Esophagus squamous epithelium (tissue), 5 donors: ENCODE results near the gene ZNF277. TPM values are rescaled to one million over a fixed set of nuclear protein-coding genes. Genes with fewer than 3 reads are reported as not detected.

ENCODE experiments used
- DNase-seq: peaks from one replicate; lab custom pipeline; 2025; lab: John Stamatoyannopoulos, UW
- H3K27ac ChIP-seq, 4 donors: fragments of 200-600 bp; sonication (generic); one replicate each; pipeline ENCODE4 v1.5.1; 2016 to 2019; ENCODE audit warnings: mild to moderate bottlenecking in 1 of 4
- H3K27me3 ChIP-seq, 4 donors: fragments of 200-600 bp; sonication (generic); 1 replicate in 3 of 4; 2 replicates in 1 of 4; pipeline versions ENCODE4 v1.5.1 to v1.6.0; 2017 to 2021; ENCODE audit warnings: antibody characterized with exemption in 1 of 4
- H3K36me3 ChIP-seq, 3 donors: fragments of 200-600 bp; sonication (generic); one replicate each; pipeline ENCODE4 v1.5.1; 2016 to 2019
- H3K4me1 ChIP-seq, 3 donors: fragments of 200-600 bp; sonication (generic); one replicate each; pipeline ENCODE4 v1.5.1; 2017 to 2019
- H3K4me3 ChIP-seq, 4 donors: fragments of 200-600 bp; sonication (generic); 1 replicate in 3 of 4; 2 replicates in 1 of 4; pipeline ENCODE4 v1.5.1; 2016 to 2019; ENCODE audit warnings: mild to moderate bottlenecking in 2 of 4, moderate library complexity in 1 of 4
- H3K9me3 ChIP-seq, 3 donors: fragments of 200-600 bp; sonication (generic); one replicate each; pipeline ENCODE4 v1.5.1; 2016 to 2019
- POLR2A ChIP-seq, 4 donors: fragments of 450-650 bp; IDR thresholded peaks; one replicate each; pipeline ENCODE4 v1.6.1; 2017; ENCODE audit warnings: antibody characterized with exemption in 4 of 4, mild to moderate bottlenecking in 4 of 4, moderate library complexity in 3 of 4
- WGBS, 2 donors: methylation state at CpG; one replicate each; pipeline ENCODE4 v1.1.5; 2018; 5-methylcytosine and 5-hydroxymethylcytosine counted together
- intact Hi-C: fragments of 100-400 bp; cut with DNase I; formaldehyde crosslinking; loops from one replicate; pipeline ENCODE4 v1.15.0; 2022
- total RNA-seq, 4 donors: library from RNA; depleted of rRNA; stranded (reverse); fragments of >200 nt; gene quantifications; one replicate each; pipeline ENCODE4 v1.1.0, GENCODE V29; 2016
- TF ChIP-seq, protein P1 (sequence below), 6 experiments: fragments of 450-650 bp in 4 of 6; fragments of 200-600 bp in 2 of 6; sonication (generic) in 2 of 6; IDR thresholded peaks; one replicate each; pipeline ENCODE4 v1.5.1; 2016 to 2019; ENCODE audit warnings: antibody characterized with exemption in 6 of 6, mild to moderate bottlenecking in 4 of 6, moderate library complexity in 4 of 6
- donor health status: DM: yes; HTN: yes; CAD: no.

ZNF277 gene
- 10 to 100 TPM in 3 of 4 donors, 1 to 10 TPM in 1; 7.3 to 32.0 (median 19.6) TPM for total RNA-seq

DNA sequence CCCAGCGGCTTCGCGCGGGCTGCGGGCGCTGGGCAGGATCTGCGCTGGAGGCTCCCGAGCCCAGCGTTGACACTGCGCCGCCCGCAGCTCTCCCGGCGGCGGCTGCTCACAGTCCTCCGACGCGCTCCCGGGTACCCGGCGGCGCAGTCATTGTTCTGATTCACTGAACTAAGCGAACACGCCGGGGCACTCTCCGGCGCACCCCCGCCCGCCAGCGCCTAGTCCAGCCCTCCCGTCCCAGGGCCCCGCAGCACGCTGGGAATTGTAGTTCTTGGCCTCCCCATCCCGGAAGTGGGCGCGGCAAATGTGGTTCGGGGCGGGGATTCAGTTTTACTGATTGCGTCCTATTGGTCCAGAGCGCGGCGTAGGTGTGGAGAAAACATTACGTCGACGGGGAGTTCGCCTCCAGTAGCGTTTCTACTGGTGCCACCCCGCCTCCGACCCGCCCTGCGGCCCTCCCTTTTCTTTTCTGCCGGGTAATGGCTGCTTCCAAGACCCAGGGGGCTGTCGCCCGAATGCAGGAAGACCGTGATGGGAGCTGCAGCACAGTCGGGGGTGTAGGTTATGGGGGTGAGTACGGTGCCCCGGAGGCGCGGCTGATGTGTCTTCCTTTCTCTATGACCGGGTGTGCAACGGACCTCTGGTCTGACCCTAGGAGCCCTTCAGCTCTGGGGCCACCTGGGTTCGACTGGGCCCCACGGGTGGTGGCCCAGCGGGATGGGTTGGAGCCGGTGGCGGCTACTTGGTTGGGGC lies at the start of gene ZNF277, which contains the start of gene DOCK4:
Gene ZNF277 (plus strand): TSS at position 458 of the 753 bp plus-strand sequence. CDS start 22 bp downstream, at position 480.
Gene DOCK4 (minus strand): TSS at position 162 of the 753 bp plus-strand sequence. CDS start 261 bp downstream, outside the sequence.
- DNase-seq = peak; percentile 97
- peak in 3 of 4 donors; percentile 83 to 93 (median 91) for TF ChIP-seq POLR2A (IDR thresholded peaks at IDR 0.05)
- TF ChIP-seq, protein P1, sequence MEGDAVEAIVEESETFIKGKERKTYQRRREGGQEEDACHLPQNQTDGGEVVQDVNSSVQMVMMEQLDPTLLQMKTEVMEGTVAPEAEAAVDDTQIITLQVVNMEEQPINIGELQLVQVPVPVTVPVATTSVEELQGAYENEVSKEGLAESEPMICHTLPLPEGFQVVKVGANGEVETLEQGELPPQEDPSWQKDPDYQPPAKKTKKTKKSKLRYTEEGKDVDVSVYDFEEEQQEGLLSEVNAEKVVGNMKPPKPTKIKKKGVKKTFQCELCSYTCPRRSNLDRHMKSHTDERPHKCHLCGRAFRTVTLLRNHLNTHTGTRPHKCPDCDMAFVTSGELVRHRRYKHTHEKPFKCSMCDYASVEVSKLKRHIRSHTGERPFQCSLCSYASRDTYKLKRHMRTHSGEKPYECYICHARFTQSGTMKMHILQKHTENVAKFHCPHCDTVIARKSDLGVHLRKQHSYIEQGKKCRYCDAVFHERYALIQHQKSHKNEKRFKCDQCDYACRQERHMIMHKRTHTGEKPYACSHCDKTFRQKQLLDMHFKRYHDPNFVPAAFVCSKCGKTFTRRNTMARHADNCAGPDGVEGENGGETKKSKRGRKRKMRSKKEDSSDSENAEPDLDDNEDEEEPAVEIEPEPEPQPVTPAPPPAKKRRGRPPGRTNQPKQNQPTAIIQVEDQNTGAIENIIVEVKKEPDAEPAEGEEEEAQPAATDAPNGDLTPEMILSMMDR (IDR thresholded peaks at IDR 0.05) = peak in 3 of 6 experiments; percentile 4 to 35 (median 5)
- no peaks in the 10 kb centered on the region for H3K27me3 ChIP-seq
- H3K4me1 ChIP-seq = peaks cover 6 to 54% (median 12%) of the 10 kb centered on the region in 3 donors
- H3K4me3 ChIP-seq = peak within 1 kb of the TSS; percentile 77 to 99 (median 80)
- intact Hi-C loops = loop anchor here (10.0 kb wide), 1 partner anchor 248 kb away; the partner anchor contains the start of gene IFRD1
- peak within 1 kb of the TSS; percentile 83 to 94 (median 90) for H3K27ac ChIP-seq
- H3K36me3 ChIP-seq = no peaks in the 10 kb centered on the region
- WGBS, 2 donors = 0 to 2% methylated on average over 9 to 23 of the region's 67 CpGs
- no peaks in the 10 kb centered on the region for H3K9me3 ChIP-seq

DNA sequence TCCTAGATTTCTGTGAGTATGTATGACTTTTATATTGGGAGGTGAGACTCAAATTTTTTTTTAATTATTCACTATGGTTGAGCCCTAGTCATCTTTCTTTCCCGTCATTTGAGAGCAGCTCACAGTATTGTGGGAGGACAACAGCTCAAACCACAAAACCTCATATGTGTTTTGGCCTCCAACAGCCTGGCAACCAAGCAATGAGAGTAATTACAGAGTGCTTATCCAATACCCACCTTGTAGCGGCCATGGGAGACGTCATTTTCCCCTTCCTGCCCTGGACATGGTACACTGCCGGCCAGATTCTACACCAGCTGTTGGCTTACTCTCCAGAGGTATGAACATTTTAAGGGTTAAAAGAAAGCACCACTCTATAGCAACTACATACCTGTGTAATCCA lies 49.4 kb upstream of the ZNF277 start:
- 56% methylated on average over 4 of the region's 4 CpGs for WGBS, 2 donors
- Histone ChIP-seq H3K36me3 (no peaks in the 10 kb centered on the region), H3K27me3 (no peaks in the 10 kb centered on the region), H3K9me3 (no peaks in the 10 kb centered on the region), H3K4me1 (peaks cover 4 to 9% (median 6%) of the 10 kb centered on the region in 3 donors), H3K27ac (no peak overlapping the region), H3K4me3 (no peak overlapping the region)
- intact Hi-C loops = no loop called here
- DNase-seq = no peak
- TF ChIP-seq, protein P1 (IDR thresholded peaks at IDR 0.05) = no peak
- no peak for TF ChIP-seq POLR2A (IDR thresholded peaks at IDR 0.05)

DNA sequence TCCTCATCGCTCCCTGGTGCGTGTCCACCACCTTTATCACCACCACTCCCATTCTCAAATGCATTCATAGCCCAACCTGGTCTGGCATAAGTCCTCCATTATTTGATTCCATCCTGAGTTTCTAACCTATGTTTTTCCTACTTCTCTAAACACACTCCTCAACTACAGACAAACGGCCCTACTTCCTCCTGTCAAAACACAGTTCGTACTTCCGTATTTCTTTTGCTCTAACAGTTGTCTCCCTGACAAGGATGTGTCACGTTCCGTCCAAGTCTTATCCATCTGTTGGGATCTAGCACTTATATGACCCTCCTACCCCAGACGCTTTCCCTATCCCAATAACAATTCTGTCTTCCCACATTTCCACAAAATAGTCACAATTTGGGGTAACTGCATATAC lies 47.1 kb upstream of the ZNF277 start:
- Histone ChIP-seq H3K36me3 (no peaks in the 10 kb centered on the region), H3K27ac (peak overlapping the region in 1 of 4 donors; percentile 12), H3K4me1 (peaks cover 4 to 23% (median 6%) of the 10 kb centered on the region in 3 donors), H3K4me3 (no peak overlapping the region), H3K9me3 (no peaks in the 10 kb centered on the region), H3K27me3 (no peaks in the 10 kb centered on the region)
- intact Hi-C loops = no loop called here
- no peak for TF ChIP-seq POLR2A (IDR thresholded peaks at IDR 0.05)
- TF ChIP-seq, protein P1 (IDR thresholded peaks at IDR 0.05) = no peak
- no peak for DNase-seq
- WGBS, 2 donors = 67 to 86% methylated on average over 8 of the region's 8 CpGs

GRCh38 chr7:112160130-112160770 lies 46.2 kb upstream of the ZNF277 start:
- H3K4me3 ChIP-seq = no peak overlapping the region
- H3K36me3 ChIP-seq = no peaks in the 10 kb centered on the region
- DNase-seq = no peak
- peak overlapping the region in 3 of 4 donors; percentile 10 to 27 (median 16) for H3K27ac ChIP-seq
- no peaks in the 10 kb centered on the region for H3K9me3 ChIP-seq
- no peak for TF ChIP-seq POLR2A (IDR thresholded peaks at IDR 0.05)
- TF ChIP-seq, protein P1 (IDR thresholded peaks at IDR 0.05) = no peak
- 52 to 65% methylated on average over 2 of the region's 2 CpGs for WGBS, 2 donors
- H3K27me3 ChIP-seq = no peaks in the 10 kb centered on the region
- intact Hi-C loops = no loop called here
- peaks cover 4 to 23% (median 6%) of the 10 kb centered on the region in 3 donors for H3K4me1 ChIP-seq
